HCT116 (cell line): ENCODE results near the gene CFHR5.

Source experiments
- CTCF ChIP-seq, 3 experiments: fragments of 200-600 bp in 1 of 3; sonication (generic) in 1 of 3; IDR thresholded peaks in 2 of 3; conservative IDR thresholded peaks in 1 of 3; 2 replicates each; pipeline ENCODE4 v1.5.1; 2012 to 2017; ENCODE audit warnings: low read depth in 2 of 3, low read length in 2 of 3, antibody characterized with exemption in 1 of 3, borderline replicate concordance in 1 of 3, control low read depth in 1 of 3, mild to moderate bottlenecking in 1 of 3, mixed read lengths in 1 of 3, mixed run types in 1 of 3, moderate library complexity in 1 of 3; ENCODE audit not compliant: insufficient read depth in 1 of 3
- EZH2phosphoT487 ChIP-seq: fragments of 200-600 bp; IDR thresholded peaks from 2 replicates; pipeline ENCODE4 v1.6.1; 2018; ENCODE audit warnings: antibody characterized with exemption, borderline replicate concordance
- TCF7L2 ChIP-seq: IDR thresholded peaks from 2 replicates; pipeline ENCODE4 v1.7.0; 2011; ENCODE audit warnings: borderline replicate concordance, inconsistent platforms; ENCODE audit not compliant: insufficient read depth, insufficient read length; ENCODE audit errors: extremely low read depth

GRCh38 chr1:197017558-197018146, 40.3 kb downstream of the CFHR5 start:
- TF ChIP-seq CTCF (IDR thresholded peaks at IDR 0.05 in 2 of 3, conservative IDR thresholded peaks at IDR 0.05 in 1 of 3; ENCODE audit: borderline replicate concordance in 1 of 3, insufficient read depth in 1 of 3, low read depth in 2 of 3, low read length in 2 of 3) (no peak), TCF7L2 (no peak), EZH2phosphoT487 (no peak)
